ENCODE data around the gene ZNF423. TPM values are rescaled to one million over a fixed set of nuclear protein-coding genes. Genes with fewer than 3 reads are reported as not detected.

ZNF423 gene
- total RNA-seq, 6 experiments from 2014 or later = 0.43 to 1.2 (median 0.89) TPM

GRCh38 chr16:49605536-49606254 lies 250.2 kb downstream of the ZNF423 start:
- intact Hi-C loops (cut with DNase I) = no loop called here
- 63% methylated on average over 8 of the region's 14 CpGs for WGBS (ENCODE audit: insufficient coverage, low coverage, low lambda C conversion rate, missing lambda C conversion rate)
- Histone ChIP-seq H3K4me3 (no peak overlapping the region), H3K9me3 (no peaks in the 10 kb centered on the region), H3K36me3 (no peaks in the 10 kb centered on the region), H3K27me3 (no peaks in the 10 kb centered on the region), H3K27ac (no peak overlapping the region), H3K4me1 (no peaks in the 10 kb centered on the region)
- DNase-seq (peak in 1 of 3 donors; percentile 10), ATAC-seq (no peak)
- no peak for TF ChIP-seq POLR2A (IDR thresholded peaks at IDR 0.05)
- no peak for TF ChIP-seq CTCF (IDR thresholded peaks at IDR 0.05)

GRCh38 chr16:49604602-49605001 lies 251.3 kb downstream of the ZNF423 start:
- DNase-seq = peak in 1 of 3 donors; percentile 15
- intact Hi-C loops (cut with DNase I) = no loop called here

GRCh38 chr16:49603956-49604355 lies 252.0 kb downstream of the ZNF423 start:
- 80% methylated on average over 1 of the region's 9 CpGs for WGBS (ENCODE audit: insufficient coverage, low coverage, low lambda C conversion rate, missing lambda C conversion rate)
- ATAC-seq (no peak), DNase-seq (peak in 1 of 3 donors; percentile 40)
- no peaks in the 10 kb centered on the region for H3K27me3 ChIP-seq
- H3K4me3 ChIP-seq = no peak overlapping the region
- no peaks in the 10 kb centered on the region for H3K9me3 ChIP-seq
- TF ChIP-seq POLR2A (IDR thresholded peaks at IDR 0.05) = no peak
- TF ChIP-seq CTCF (IDR thresholded peaks at IDR 0.05) = no peak
- no peaks in the 10 kb centered on the region for H3K36me3 ChIP-seq
- no peak overlapping the region for H3K27ac ChIP-seq
- intact Hi-C loops (cut with DNase I) = no loop called here
- no peaks in the 10 kb centered on the region for H3K4me1 ChIP-seq

More at GRCh38 chr16:49604602-49605001, 251.3 kb downstream of the ZNF423 start:
- no peak for TF ChIP-seq POLR2A (IDR thresholded peaks at IDR 0.05)
- H3K27me3 ChIP-seq = no peaks in the 10 kb centered on the region
- 70% methylated on average over 3 of the region's 4 CpGs for WGBS (ENCODE audit: insufficient coverage, low coverage, low lambda C conversion rate, missing lambda C conversion rate)
- H3K4me1 ChIP-seq = no peaks in the 10 kb centered on the region
- no peak overlapping the region for H3K27ac ChIP-seq
- no peak overlapping the region for H3K4me3 ChIP-seq
- no peaks in the 10 kb centered on the region for H3K36me3 ChIP-seq
- no peak for ATAC-seq
- H3K9me3 ChIP-seq = no peaks in the 10 kb centered on the region

DNA sequence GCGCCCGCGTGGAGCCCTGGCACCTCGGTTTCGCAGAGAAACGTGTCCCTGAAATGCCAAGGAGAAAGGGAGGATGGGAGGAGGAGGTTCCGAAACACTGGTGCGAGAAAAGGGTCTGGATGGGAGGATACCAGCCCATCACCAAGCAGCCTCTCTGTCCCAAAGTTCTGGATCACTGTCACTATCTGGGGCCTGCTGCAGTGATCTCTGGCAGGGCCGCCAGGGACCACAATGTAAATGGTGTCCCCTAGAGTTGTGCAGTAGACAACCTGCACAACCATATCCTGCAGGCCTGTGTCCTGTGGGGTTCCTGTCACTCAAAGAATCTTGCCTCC lies 253.0 kb downstream of the ZNF423 start:
- intact Hi-C loops (cut with DNase I) = no loop called here
- H3K4me3 ChIP-seq = no peak overlapping the region

GRCh38 chr16:49602201-49602975 lies 253.5 kb downstream of the ZNF423 start:
- no peaks in the 10 kb centered on the region for H3K36me3 ChIP-seq
- ATAC-seq = no peak
- H3K4me3 ChIP-seq = no peak overlapping the region
- TF ChIP-seq CTCF (IDR thresholded peaks at IDR 0.05) = no peak
- no peak for TF ChIP-seq POLR2A (IDR thresholded peaks at IDR 0.05)
- H3K9me3 ChIP-seq = no peaks in the 10 kb centered on the region
- peak in 1 of 3 donors; percentile 29 for DNase-seq
- WGBS (ENCODE audit: insufficient coverage, low coverage, low lambda C conversion rate, missing lambda C conversion rate) = 62% methylated on average over 3 of the region's 22 CpGs
- no peak overlapping the region for H3K27ac ChIP-seq
- intact Hi-C loops (cut with DNase I) = no loop called here
- no peaks in the 10 kb centered on the region for H3K27me3 ChIP-seq
- H3K4me1 ChIP-seq = no peaks in the 10 kb centered on the region

More for the DNA sequence above, 253.0 kb downstream of the ZNF423 start:
- peak in 1 of 3 donors; percentile 15 for DNase-seq
- ATAC-seq = no peak
- Histone ChIP-seq H3K27ac (no peak overlapping the region), H3K9me3 (no peaks in the 10 kb centered on the region), H3K27me3 (no peaks in the 10 kb centered on the region), H3K4me1 (no peaks in the 10 kb centered on the region), H3K36me3 (no peaks in the 10 kb centered on the region)
- WGBS (ENCODE audit: insufficient coverage, low coverage, low lambda C conversion rate, missing lambda C conversion rate) = no CpG with 5 or more reads among the region's 9 CpGs
- no peak for TF ChIP-seq POLR2A (IDR thresholded peaks at IDR 0.05)

All from right lobe of liver (tissue), 6 donors.